GM23338 (cell line): ENCODE measurements around the gene CACNG3. TPM values are rescaled to one million over a fixed set of nuclear protein-coding genes. Genes with fewer than 3 reads are reported as not detected.

Experiments
- ATAC-seq: fragments of 200-7000 bp; cut with Tn5 transposase; 3 replicates; pipeline ENCODE4 v1.9.1; 2020
- DNase-seq: peaks from one replicate; pipeline ENCODE4 v3.0.0-alpha.2; 2015; ENCODE audit warnings: low spot score
- H2AFZ ChIP-seq: fragments of 200-600 bp; sonication (generic); 2 replicates; pipeline ENCODE4 v1.8.0; 2016; ENCODE audit warnings: antibody characterized with exemption, mild to moderate bottlenecking, moderate library complexity
- H3F3A ChIP-seq: fragments of 200-600 bp; sonication (generic); replicated peaks from 2 replicates; pipeline ENCODE4 v1.8.0; 2017; ENCODE audit warnings: antibody characterized with exemption, mixed run types, low read depth
- H3K27ac ChIP-seq: fragments of 200-600 bp; sonication (generic); 2 replicates; pipeline ENCODE4 v1.6.1; 2016; ENCODE audit warnings: low read depth
- H3K27me3 ChIP-seq: fragments of 200-600 bp; sonication (generic); 2 replicates; pipeline ENCODE4 v1.8.0; 2016; ENCODE audit warnings: mild to moderate bottlenecking, mixed run types, moderate library complexity; ENCODE audit not compliant: insufficient read depth
- H3K36me3 ChIP-seq: fragments of 200-600 bp; sonication (generic); 2 replicates; pipeline ENCODE4 v1.8.0; 2016; ENCODE audit warnings: mild to moderate bottlenecking; ENCODE audit not compliant: insufficient read depth
- H3K4me1 ChIP-seq: fragments of 200-600 bp; sonication (generic); 2 replicates; pipeline ENCODE4 v1.8.0; 2016; ENCODE audit warnings: mild to moderate bottlenecking, moderate library complexity; ENCODE audit not compliant: insufficient read depth
- H3K4me2 ChIP-seq: fragments of 200-600 bp; sonication (generic); 2 replicates; pipeline ENCODE4 v1.7.1; 2017; ENCODE audit warnings: mixed run types
- H3K4me3 ChIP-seq: fragments of 200-600 bp; sonication (generic); 2 replicates; pipeline ENCODE4 v1.6.1; 2016; ENCODE audit warnings: mixed run types
- H3K79me2 ChIP-seq: fragments of 200-600 bp; sonication (generic); replicated peaks from 2 replicates; pipeline ENCODE4 v1.8.0; 2017; ENCODE audit warnings: mild to moderate bottlenecking; ENCODE audit not compliant: insufficient read depth
- H3K9me2 ChIP-seq: fragments of 200-600 bp; sonication (generic); 2 replicates; pipeline ENCODE4 v1.8.0; 2017; ENCODE audit not compliant: insufficient read depth
- H4K20me1 ChIP-seq: fragments of 200-600 bp; sonication (generic); replicated peaks from 2 replicates; pipeline ENCODE4 v1.8.0; 2017; ENCODE audit warnings: mild to moderate bottlenecking; ENCODE audit not compliant: insufficient read depth
- H3K27ac Mint-ChIP-seq: 2 replicates; pipeline ENCODE4 v1.8.0; 2020; ENCODE audit warnings: inconsistent platforms, mild to moderate bottlenecking, moderate library complexity, mixed read lengths
- H3K27me3 Mint-ChIP-seq: 3 replicates; pipeline ENCODE4 v1.8.0; 2022; ENCODE audit warnings: low read depth, mild to moderate bottlenecking, moderate library complexity, mixed read lengths, inconsistent platforms; ENCODE audit not compliant: insufficient read depth, poor library complexity
- H3K36me3 Mint-ChIP-seq: 3 replicates; pipeline ENCODE4 v1.8.0; 2021; ENCODE audit warnings: low read depth, mild to moderate bottlenecking, inconsistent platforms, moderate library complexity, mixed read lengths
- H3K4me1 Mint-ChIP-seq: 3 replicates; pipeline ENCODE4 v1.8.0; 2020; ENCODE audit warnings: mild to moderate bottlenecking, inconsistent platforms, mixed read lengths
- H3K4me3 Mint-ChIP-seq: 3 replicates; pipeline ENCODE4 v1.8.0; 2021; ENCODE audit warnings: moderate library complexity, mild to moderate bottlenecking, inconsistent platforms, mixed read lengths
- H3K9me3 Mint-ChIP-seq: 3 replicates; pipeline ENCODE4 v1.8.0; 2020; ENCODE audit warnings: moderate library complexity, mild to moderate bottlenecking, inconsistent platforms, mixed read lengths
- CREB1 ChIP-seq: fragments of 250-450 bp; sonication (Bioruptor Pico); IDR thresholded peaks from 2 replicates; pipeline ENCODE4 v1.5.0; 2020; ENCODE audit warnings: low read depth, mild to moderate bottlenecking, moderate library complexity
- EZH2 ChIP-seq: fragments of 200-600 bp; sonication (generic); IDR thresholded peaks from one replicate; pipeline ENCODE4 v1.8.0; 2017; ENCODE audit warnings: antibody characterized with exemption, mild to moderate bottlenecking, low read depth; ENCODE audit not compliant: unreplicated experiment
- EZH2phosphoT487 ChIP-seq: fragments of 200-600 bp; sonication (generic); IDR thresholded peaks from one replicate; pipeline ENCODE4 v1.8.1; 2018; ENCODE audit warnings: antibody characterized with exemption; ENCODE audit not compliant: unreplicated experiment
- JUNB ChIP-seq: IDR thresholded peaks from one replicate; pipeline ENCODE4 v1.6.1; 2016; ENCODE audit warnings: antibody characterized with exemption; ENCODE audit not compliant: unreplicated experiment
- NANOG ChIP-seq: IDR thresholded peaks from 2 replicates; pipeline ENCODE4 v1.6.1; 2016; ENCODE audit warnings: antibody characterized with exemption, borderline replicate concordance
- POLR2AphosphoS5 ChIP-seq: IDR thresholded peaks from 2 replicates; pipeline ENCODE4 v1.6.1; 2016; ENCODE audit warnings: antibody characterized with exemption, low read depth
- STAT1 ChIP-seq: IDR thresholded peaks from one replicate; pipeline ENCODE4 v1.6.1; 2016; ENCODE audit warnings: antibody characterized with exemption; ENCODE audit not compliant: unreplicated experiment
- ZNF114 ChIP-seq: fragments of 250-450 bp; sonication (Bioruptor Pico); IDR thresholded peaks from 2 replicates; pipeline ENCODE4 v1.5.0; 2020; ENCODE audit warnings: mild to moderate bottlenecking, moderate library complexity
- ZNF331 ChIP-seq: fragments of 250-450 bp; sonication (Bioruptor Pico); IDR thresholded peaks from 2 replicates; pipeline ENCODE4 v1.5.0; 2020; ENCODE audit warnings: low read depth, mild to moderate bottlenecking, moderate library complexity
- polyA plus RNA-seq: library from polyadenylated mRNA; unstranded; fragments of >200 nt; fragmentation: Nextera tagmentation; extraction: Ambion mirVana; gene quantifications from 2 replicates; pipeline ENCODE4 v1.2.1, GENCODE V29; 2016
- total RNA-seq: library from RNA; depleted of rRNA; stranded (reverse); fragments of >200 nt; shearing (Covaris generic); gene quantifications from 2 replicates; pipeline ENCODE4 v1.2.3, GENCODE V29; 2014
- TF ChIP-seq, protein P1 (sequence below): IDR thresholded peaks from 2 replicates; pipeline ENCODE4 v1.6.1; 2016; ENCODE audit warnings: antibody characterized with exemption
- TF ChIP-seq, protein P2 (sequence below): fragments of 250-450 bp; sonication (Bioruptor Pico); IDR thresholded peaks from 2 replicates; pipeline ENCODE4 v1.5.0; 2020; ENCODE audit warnings: mild to moderate bottlenecking, moderate library complexity
- TF ChIP-seq, protein P3 (sequence below), 2 experiments: fragments of 200-600 bp in 1 of 2; sonication (generic) in 1 of 2; conservative IDR thresholded peaks; 2 replicates each; pipeline versions ENCODE4 v1.5.1 to v1.6.1; 2016 to 2017; ENCODE audit warnings: antibody characterized with exemption in 2 of 2, low read depth in 2 of 2, mild to moderate bottlenecking in 2 of 2, moderate library complexity in 1 of 2

The CACNG3 gene
- total and polyA plus RNA-seq, 2 experiments from 2014 or later = not detected

DNA sequence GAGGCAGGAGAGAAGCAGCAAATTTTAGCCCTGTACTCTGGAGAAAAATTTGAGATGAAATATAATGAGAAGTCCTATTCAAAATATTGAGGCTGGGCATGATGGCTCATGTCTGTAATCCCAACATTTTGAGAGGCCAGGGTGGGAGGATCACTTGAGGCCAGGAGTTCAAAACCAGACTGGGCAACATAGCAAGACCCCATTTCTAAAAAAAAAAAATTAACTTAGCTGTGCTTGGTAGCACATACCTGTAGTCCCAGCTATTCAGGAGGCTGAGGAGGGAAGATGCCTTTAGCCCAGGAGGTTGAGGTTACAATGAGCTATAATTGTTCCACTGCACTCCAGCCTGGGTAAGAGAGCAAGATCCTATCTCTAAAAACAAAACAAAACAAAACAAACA is 103.4 kb downstream of the CACNG3 start:
- H3K27me3 Mint-ChIP-seq = peaks cover 2% of the 10 kb centered on the region
- no peak overlapping the region for H3K4me3 Mint-ChIP-seq
- no peak overlapping the region for H3K4me3 ChIP-seq

GRCh38 chr16:24360936-24361335 is 104.8 kb downstream of the CACNG3 start:
- no peaks in the 10 kb centered on the region; the same call in 2 of the 3 replicates for H3K4me1 Mint-ChIP-seq
- no peak overlapping the region for H3K4me3 Mint-ChIP-seq
- Histone ChIP-seq H3K27me3 (no peaks in the 10 kb centered on the region), H4K20me1 (no peaks in the 10 kb centered on the region), H3F3A (no peaks in the 10 kb centered on the region), H3K79me2 (no peaks in the 10 kb centered on the region), H3K4me3 (no peak overlapping the region), H2AFZ (no peak overlapping the region), H3K4me2 (no peak overlapping the region), H3K4me1 (no peaks in the 10 kb centered on the region), H3K27ac (no peak overlapping the region), H3K36me3 (no peaks in the 10 kb centered on the region), H3K9me2 (peaks cover 2% of the 10 kb centered on the region; the same call in 1 of the 2 replicates)
- DNase-seq (no peak), ATAC-seq (no peak)
- H3K36me3 Mint-ChIP-seq = no peaks in the 10 kb centered on the region
- no peaks in the 10 kb centered on the region for H3K27me3 Mint-ChIP-seq
- no peak overlapping the region for H3K27ac Mint-ChIP-seq
- no peaks in the 10 kb centered on the region for H3K9me3 Mint-ChIP-seq
- TF ChIP-seq CREB1 (CRISPR knock-in tag) = no peak
- no peak for TF ChIP-seq ZNF331
- TF ChIP-seq, protein P1, sequence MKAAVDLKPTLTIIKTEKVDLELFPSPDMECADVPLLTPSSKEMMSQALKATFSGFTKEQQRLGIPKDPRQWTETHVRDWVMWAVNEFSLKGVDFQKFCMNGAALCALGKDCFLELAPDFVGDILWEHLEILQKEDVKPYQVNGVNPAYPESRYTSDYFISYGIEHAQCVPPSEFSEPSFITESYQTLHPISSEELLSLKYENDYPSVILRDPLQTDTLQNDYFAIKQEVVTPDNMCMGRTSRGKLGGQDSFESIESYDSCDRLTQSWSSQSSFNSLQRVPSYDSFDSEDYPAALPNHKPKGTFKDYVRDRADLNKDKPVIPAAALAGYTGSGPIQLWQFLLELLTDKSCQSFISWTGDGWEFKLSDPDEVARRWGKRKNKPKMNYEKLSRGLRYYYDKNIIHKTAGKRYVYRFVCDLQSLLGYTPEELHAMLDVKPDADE = no peak
- TF ChIP-seq STAT1 = no peak
- TF ChIP-seq, protein P2, sequence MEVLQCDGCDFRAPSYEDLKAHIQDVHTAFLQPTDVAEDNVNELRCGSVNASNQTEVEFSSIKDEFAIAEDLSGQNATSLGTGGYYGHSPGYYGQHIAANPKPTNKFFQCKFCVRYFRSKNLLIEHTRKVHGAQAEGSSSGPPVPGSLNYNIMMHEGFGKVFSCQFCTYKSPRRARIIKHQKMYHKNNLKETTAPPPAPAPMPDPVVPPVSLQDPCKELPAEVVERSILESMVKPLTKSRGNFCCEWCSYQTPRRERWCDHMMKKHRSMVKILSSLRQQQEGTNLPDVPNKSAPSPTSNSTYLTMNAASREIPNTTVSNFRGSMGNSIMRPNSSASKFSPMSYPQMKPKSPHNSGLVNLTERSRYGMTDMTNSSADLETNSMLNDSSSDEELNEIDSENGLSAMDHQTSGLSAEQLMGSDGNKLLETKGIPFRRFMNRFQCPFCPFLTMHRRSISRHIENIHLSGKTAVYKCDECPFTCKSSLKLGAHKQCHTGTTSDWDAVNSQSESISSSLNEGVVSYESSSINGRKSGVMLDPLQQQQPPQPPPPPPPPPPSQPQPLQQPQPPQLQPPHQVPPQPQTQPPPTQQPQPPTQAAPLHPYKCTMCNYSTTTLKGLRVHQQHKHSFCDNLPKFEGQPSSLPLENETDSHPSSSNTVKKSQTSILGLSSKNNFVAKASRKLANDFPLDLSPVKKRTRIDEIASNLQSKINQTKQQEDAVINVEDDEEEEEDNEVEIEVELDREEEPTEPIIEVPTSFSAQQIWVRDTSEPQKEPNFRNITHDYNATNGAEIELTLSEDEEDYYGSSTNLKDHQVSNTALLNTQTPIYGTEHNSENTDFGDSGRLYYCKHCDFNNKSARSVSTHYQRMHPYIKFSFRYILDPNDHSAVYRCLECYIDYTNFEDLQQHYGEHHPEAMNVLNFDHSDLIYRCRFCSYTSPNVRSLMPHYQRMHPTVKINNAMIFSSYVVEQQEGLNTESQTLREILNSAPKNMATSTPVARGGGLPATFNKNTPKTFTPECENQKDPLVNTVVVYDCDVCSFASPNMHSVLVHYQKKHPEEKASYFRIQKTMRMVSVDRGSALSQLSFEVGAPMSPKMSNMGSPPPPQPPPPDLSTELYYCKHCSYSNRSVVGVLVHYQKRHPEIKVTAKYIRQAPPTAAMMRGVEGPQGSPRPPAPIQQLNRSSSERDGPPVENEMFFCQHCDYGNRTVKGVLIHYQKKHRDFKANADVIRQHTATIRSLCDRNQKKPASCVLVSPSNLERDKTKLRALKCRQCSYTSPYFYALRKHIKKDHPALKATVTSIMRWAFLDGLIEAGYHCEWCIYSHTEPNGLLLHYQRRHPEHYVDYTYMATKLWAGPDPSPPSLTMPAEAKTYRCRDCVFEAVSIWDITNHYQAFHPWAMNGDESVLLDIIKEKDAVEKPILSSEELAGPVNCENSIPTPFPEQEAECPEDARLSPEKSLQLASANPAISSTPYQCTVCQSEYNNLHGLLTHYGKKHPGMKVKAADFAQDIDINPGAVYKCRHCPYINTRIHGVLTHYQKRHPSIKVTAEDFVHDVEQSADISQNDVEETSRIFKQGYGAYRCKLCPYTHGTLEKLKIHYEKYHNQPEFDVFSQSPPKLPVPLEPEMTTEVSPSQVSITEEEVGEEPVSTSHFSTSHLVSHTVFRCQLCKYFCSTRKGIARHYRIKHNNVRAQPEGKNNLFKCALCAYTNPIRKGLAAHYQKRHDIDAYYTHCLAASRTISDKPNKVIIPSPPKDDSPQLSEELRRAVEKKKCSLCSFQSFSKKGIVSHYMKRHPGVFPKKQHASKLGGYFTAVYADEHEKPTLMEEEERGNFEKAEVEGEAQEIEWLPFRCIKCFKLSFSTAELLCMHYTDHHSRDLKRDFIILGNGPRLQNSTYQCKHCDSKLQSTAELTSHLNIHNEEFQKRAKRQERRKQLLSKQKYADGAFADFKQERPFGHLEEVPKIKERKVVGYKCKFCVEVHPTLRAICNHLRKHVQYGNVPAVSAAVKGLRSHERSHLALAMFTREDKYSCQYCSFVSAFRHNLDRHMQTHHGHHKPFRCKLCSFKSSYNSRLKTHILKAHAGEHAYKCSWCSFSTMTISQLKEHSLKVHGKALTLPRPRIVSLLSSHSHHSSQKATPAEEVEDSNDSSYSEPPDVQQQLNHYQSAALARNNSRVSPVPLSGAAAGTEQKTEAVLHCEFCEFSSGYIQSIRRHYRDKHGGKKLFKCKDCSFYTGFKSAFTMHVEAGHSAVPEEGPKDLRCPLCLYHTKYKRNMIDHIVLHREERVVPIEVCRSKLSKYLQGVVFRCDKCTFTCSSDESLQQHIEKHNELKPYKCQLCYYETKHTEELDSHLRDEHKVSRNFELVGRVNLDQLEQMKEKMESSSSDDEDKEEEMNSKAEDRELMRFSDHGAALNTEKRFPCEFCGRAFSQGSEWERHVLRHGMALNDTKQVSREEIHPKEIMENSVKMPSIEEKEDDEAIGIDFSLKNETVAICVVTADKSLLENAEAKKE (CRISPR knock-in tag) = no peak
- TF ChIP-seq POLR2AphosphoS5 = no peak
- no peak for TF ChIP-seq NANOG
- no peak for TF ChIP-seq JUNB
- TF ChIP-seq EZH2 = no peak
- TF ChIP-seq, protein P3, sequence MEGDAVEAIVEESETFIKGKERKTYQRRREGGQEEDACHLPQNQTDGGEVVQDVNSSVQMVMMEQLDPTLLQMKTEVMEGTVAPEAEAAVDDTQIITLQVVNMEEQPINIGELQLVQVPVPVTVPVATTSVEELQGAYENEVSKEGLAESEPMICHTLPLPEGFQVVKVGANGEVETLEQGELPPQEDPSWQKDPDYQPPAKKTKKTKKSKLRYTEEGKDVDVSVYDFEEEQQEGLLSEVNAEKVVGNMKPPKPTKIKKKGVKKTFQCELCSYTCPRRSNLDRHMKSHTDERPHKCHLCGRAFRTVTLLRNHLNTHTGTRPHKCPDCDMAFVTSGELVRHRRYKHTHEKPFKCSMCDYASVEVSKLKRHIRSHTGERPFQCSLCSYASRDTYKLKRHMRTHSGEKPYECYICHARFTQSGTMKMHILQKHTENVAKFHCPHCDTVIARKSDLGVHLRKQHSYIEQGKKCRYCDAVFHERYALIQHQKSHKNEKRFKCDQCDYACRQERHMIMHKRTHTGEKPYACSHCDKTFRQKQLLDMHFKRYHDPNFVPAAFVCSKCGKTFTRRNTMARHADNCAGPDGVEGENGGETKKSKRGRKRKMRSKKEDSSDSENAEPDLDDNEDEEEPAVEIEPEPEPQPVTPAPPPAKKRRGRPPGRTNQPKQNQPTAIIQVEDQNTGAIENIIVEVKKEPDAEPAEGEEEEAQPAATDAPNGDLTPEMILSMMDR (conservative IDR thresholded peaks at IDR 0.05; ENCODE audit: low read depth in 2 of 2) = no peak
- no peak for TF ChIP-seq ZNF114 (CRISPR knock-in tag)
- TF ChIP-seq EZH2phosphoT487 = no peak

More for the DNA sequence above, 103.4 kb downstream of the CACNG3 start:
- Mint-ChIP-seq H3K36me3 (no peaks in the 10 kb centered on the region), H3K27ac (no peak overlapping the region), H3K9me3 (no peaks in the 10 kb centered on the region), H3K4me1 (no peaks in the 10 kb centered on the region; the same call in 2 of the 3 replicates)
- H3K9me2 ChIP-seq = peaks cover 2% of the 10 kb centered on the region; the same call in 1 of the 2 replicates
- no peaks in the 10 kb centered on the region for H3K27me3 ChIP-seq
- no peaks in the 10 kb centered on the region for H4K20me1 ChIP-seq
- no peak overlapping the region for H2AFZ ChIP-seq
- DNase-seq (no peak), ATAC-seq (no peak)
- H3K27ac ChIP-seq = no peak overlapping the region
- H3K4me2 ChIP-seq = no peak overlapping the region
- no peak for TF ChIP-seq CREB1 (CRISPR knock-in tag)
- no peak for TF ChIP-seq EZH2phosphoT487
- no peaks in the 10 kb centered on the region for H3F3A ChIP-seq
- no peaks in the 10 kb centered on the region for H3K4me1 ChIP-seq
- no peaks in the 10 kb centered on the region for H3K36me3 ChIP-seq
- no peaks in the 10 kb centered on the region for H3K79me2 ChIP-seq
